ENCODE results near the gene PLCB4.

Gene PLCB4

DNA sequence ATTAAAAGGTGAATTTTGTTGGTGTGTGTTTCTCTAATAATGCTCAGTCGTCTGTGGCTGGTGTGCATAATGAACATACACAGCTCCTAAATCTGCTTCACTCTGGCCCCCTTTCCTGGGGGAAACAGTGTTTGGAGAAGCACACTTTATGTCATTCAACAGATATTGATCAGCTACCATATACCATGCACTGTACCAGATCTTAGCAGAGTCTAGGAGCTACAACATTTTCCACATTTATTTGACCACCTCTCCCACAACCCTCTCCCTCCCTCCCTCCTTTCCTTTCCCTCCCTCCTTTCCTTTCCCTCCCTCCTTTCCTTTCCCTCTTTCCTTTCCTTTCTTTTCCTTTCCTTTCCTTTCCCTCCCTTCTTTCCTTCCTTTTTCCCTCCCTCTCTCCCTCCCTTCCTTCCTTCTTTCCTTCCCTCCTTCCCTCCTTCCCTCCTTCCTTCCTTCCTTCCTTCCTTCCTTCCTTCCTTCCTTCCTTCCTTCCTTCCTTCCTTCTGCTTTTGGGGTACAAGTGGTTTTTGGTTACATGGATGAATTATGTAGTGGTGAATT, 85.7 kb downstream of the PLCB4 start:
- H3K4me3 ChIP-seq: no peak overlapping the region
- no peak for TF ChIP-seq CTCF (IDR thresholded peaks at IDR 0.05)
- DNase-seq (ENCODE audit: low spot score): no peak
- H3K27ac ChIP-seq: no peak overlapping the region

GRCh38 chr20:9156529-9157280, 87.8 kb downstream of the PLCB4 start:
- no peak overlapping the region for H3K27ac ChIP-seq
- no peak for TF ChIP-seq CTCF (IDR thresholded peaks at IDR 0.05)
- no peak overlapping the region for H3K4me3 ChIP-seq
- DNase-seq (ENCODE audit: low spot score): no peak

GRCh38 chr20:9160331-9160730, 91.4 kb downstream of the PLCB4 start:
- no peak for TF ChIP-seq CTCF (IDR thresholded peaks at IDR 0.05)
- Histone ChIP-seq H3K4me3 (no peak overlapping the region), H3K27ac (no peak overlapping the region)
- DNase-seq (ENCODE audit: low spot score): no peak

DNA sequence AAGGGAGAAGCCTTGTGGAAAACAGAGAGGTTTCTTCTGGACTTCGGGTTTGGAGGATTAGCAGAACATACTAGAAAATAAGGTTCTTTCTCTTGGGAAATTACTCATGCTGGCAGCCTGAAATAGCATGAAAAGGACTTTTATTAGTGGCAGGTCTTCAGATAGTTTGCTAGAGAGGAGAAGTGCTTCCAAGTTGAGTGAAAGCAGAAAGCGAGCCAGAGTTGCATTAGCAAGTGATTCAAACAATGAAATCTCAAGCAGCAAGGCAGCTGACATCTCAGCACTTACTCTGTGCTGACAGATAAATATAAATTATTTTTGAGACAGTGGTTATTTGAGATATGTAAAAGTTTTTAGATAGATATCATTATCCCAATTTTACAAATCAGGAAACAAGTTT, 91.9 kb downstream of the PLCB4 start:
- DNase-seq (ENCODE audit: low spot score): no peak
- no peak for TF ChIP-seq CTCF (IDR thresholded peaks at IDR 0.05)
- no peak overlapping the region for H3K4me3 ChIP-seq
- H3K27ac ChIP-seq: no peak overlapping the region

DNA sequence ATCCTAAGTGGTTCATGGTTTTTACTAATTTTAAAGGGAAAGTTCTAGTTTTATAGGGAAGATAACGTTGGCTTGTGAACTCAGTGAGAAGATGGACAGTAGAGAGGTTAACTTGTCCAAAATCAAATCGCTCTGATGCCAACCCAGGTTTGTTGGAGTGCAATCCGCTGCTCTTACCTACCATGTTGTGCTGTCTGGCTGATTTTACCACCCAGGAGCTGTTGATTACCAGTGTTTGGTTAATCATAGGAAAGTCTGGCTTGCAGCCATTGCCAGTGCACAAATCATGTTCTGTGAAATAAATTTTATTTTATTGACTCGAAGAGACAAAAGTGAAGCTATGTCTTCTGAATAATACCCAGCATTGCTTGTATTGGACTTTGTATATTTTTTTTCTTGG, 92.4 kb downstream of the PLCB4 start:
- Histone ChIP-seq H3K27ac (no peak overlapping the region), H3K4me3 (no peak overlapping the region)
- no peak for TF ChIP-seq CTCF (IDR thresholded peaks at IDR 0.05)
- DNase-seq (ENCODE audit: low spot score): no peak

- H3K4me3 ChIP-seq: no peak overlapping the region
- H3K27ac ChIP-seq: no peak overlapping the region
- no peak for TF ChIP-seq CTCF (IDR thresholded peaks at IDR 0.05)
- no peak for DNase-seq (ENCODE audit: low spot score)
Measured at GRCh38 chr20:9163251-9163650, 94.4 kb downstream of the PLCB4 start.

- no peak overlapping the region for H3K4me3 ChIP-seq
- TF ChIP-seq CTCF (IDR thresholded peaks at IDR 0.05): no peak
- no peak overlapping the region for H3K27ac ChIP-seq
- DNase-seq (ENCODE audit: low spot score): no peak
Measured at GRCh38 chr20:9163995-9164394, 95.1 kb downstream of the PLCB4 start.

All from coronary artery (tissue), 2 donors.